Neural cell (in vitro differentiated cells): ENCODE measurements around the gene LDLRAD3. TPM values are rescaled to one million over a fixed set of nuclear protein-coding genes. Genes with fewer than 3 reads are reported as not detected.

Experiments
- H2AFZ ChIP-seq: fragments of 200-600, 300-800 bp; sonication (generic), shearing (Covaris generic); 2 replicates; pipeline ENCODE4 v1.6.0; 2014; ENCODE audit warnings: low read depth, mild to moderate bottlenecking, antibody characterized with exemption, low read length, moderate library complexity
- H3F3A ChIP-seq: fragments of 200-600 bp; shearing (Covaris generic); 2 replicates; pipeline ENCODE4 v1.6.1; 2016; ENCODE audit warnings: mild to moderate bottlenecking, moderate library complexity, mixed read lengths, antibody characterized with exemption, low read length; ENCODE audit not compliant: insufficient read depth, poor library complexity, severe bottlenecking
- H3K27ac ChIP-seq: fragments of 200-600, 300-800 bp; sonication (generic), shearing (Covaris generic); 2 replicates; pipeline ENCODE4 v1.5.1; 2014; ENCODE audit warnings: mild to moderate bottlenecking, low read length, moderate library complexity
- H3K27me3 ChIP-seq: fragments of 300-800, 200-600 bp; sonication (generic), shearing (Covaris generic); 2 replicates; pipeline ENCODE4 v1.6.0; 2014; ENCODE audit warnings: mild to moderate bottlenecking, low read depth, low read length, moderate library complexity; ENCODE audit not compliant: insufficient read depth
- H3K36me3 ChIP-seq: fragments of 300-800, 200-600 bp; sonication (generic), shearing (Covaris generic); 2 replicates; pipeline ENCODE4 v1.5.1; 2014; ENCODE audit warnings: mild to moderate bottlenecking, antibody characterized with exemption, low read length, moderate library complexity; ENCODE audit not compliant: insufficient read depth
- H3K4me2 ChIP-seq: fragments of 300-800, 200-600 bp; sonication (generic), shearing (Covaris generic); 2 replicates; pipeline ENCODE4 v1.6.0; 2014; ENCODE audit warnings: mild to moderate bottlenecking, low read length
- H3K4me3 ChIP-seq: fragments of 300-800, 200-600 bp; sonication (generic), shearing (Covaris generic); 2 replicates; pipeline ENCODE4 v1.5.1; 2014; ENCODE audit warnings: mild to moderate bottlenecking, low read length, moderate library complexity
- H3K79me2 ChIP-seq: fragments of 200-600 bp; shearing (Covaris generic); replicated peaks from 2 replicates; pipeline ENCODE4 v1.6.0; 2014; ENCODE audit warnings: mild to moderate bottlenecking, low read length, moderate library complexity; ENCODE audit not compliant: insufficient read depth
- H3K9ac ChIP-seq: fragments of 300-800, 200-600 bp; sonication (generic), shearing (Covaris generic); 2 replicates; pipeline ENCODE4 v1.6.1; 2016; ENCODE audit warnings: mild to moderate bottlenecking, low read length, mixed read lengths
- H3K9me2 ChIP-seq: fragments of 200-600 bp; shearing (Covaris generic); 2 replicates; pipeline ENCODE4 v1.6.1; 2016; ENCODE audit warnings: mild to moderate bottlenecking, low read length, mixed read lengths; ENCODE audit not compliant: insufficient read depth
- H3K9me3 ChIP-seq: fragments of 200-600, 300-800 bp; sonication (generic), shearing (Covaris generic); 2 replicates; pipeline ENCODE4 v1.6.1; 2016; ENCODE audit warnings: mild to moderate bottlenecking, mixed run types, low read length, moderate library complexity, mixed read lengths
- H4K20me1 ChIP-seq: fragments of 200-600 bp; shearing (Covaris generic); 2 replicates; pipeline ENCODE4 v1.6.1; 2016; ENCODE audit warnings: mild to moderate bottlenecking, mixed run types; ENCODE audit not compliant: insufficient read depth
- EP300 ChIP-seq: fragments of 450-650 bp; conservative IDR thresholded peaks from 2 replicates; pipeline ENCODE4 v1.6.1; 2014; ENCODE audit warnings: antibody characterized with exemption, mild to moderate bottlenecking, moderate library complexity; ENCODE audit not compliant: poor library complexity, severe bottlenecking
- EZH2 ChIP-seq: fragments of 200-600, 300-800 bp; shearing (Covaris generic), sonication (generic); IDR thresholded peaks from 2 replicates; pipeline ENCODE4 v1.6.1; 2014; ENCODE audit warnings: antibody characterized with exemption, low read length, borderline replicate concordance, mild to moderate bottlenecking; ENCODE audit not compliant: insufficient read depth, poor library complexity, severe bottlenecking
- MXI1 ChIP-seq: fragments of 450-650 bp; conservative IDR thresholded peaks from 2 replicates; pipeline ENCODE4 v1.6.1; 2014; ENCODE audit warnings: antibody characterized with exemption, mild to moderate bottlenecking; ENCODE audit not compliant: poor library complexity, severe bottlenecking
- POLR2AphosphoS5 ChIP-seq: IDR thresholded peaks from 2 replicates; pipeline ENCODE4 v1.6.1; 2012
- RAD21 ChIP-seq: fragments of 450-650 bp; conservative IDR thresholded peaks from 2 replicates; pipeline ENCODE4 v1.6.1; 2014; ENCODE audit warnings: antibody characterized with exemption, mild to moderate bottlenecking, moderate library complexity
- SMC3 ChIP-seq: fragments of 450-650 bp; conservative IDR thresholded peaks from 2 replicates; pipeline ENCODE4 v1.6.1; 2014; ENCODE audit warnings: antibody characterized with exemption, mild to moderate bottlenecking, moderate library complexity; ENCODE audit not compliant: poor library complexity
- TAF1 ChIP-seq: IDR thresholded peaks from 2 replicates; pipeline ENCODE4 v1.6.1; 2012; ENCODE audit warnings: low read depth
- polyA plus RNA-seq: library from polyadenylated mRNA; depleted of rRNA; stranded (reverse); fragments of >200 nt; gene quantifications from 2 replicates; pipeline ENCODE4 v1.2.3, GENCODE V29; 2014
- TF ChIP-seq, protein P1 (sequence below): fragments of 450-650 bp; IDR thresholded peaks from 2 replicates; pipeline ENCODE4 v1.5.1; 2014; ENCODE audit warnings: antibody characterized with exemption, mild to moderate bottlenecking, moderate library complexity; ENCODE audit not compliant: poor library complexity, severe bottlenecking
- TF ChIP-seq, protein P2 (sequence below): IDR thresholded peaks from 2 replicates; pipeline ENCODE4 v1.6.1; 2012; ENCODE audit warnings: borderline replicate concordance

The LDLRAD3 gene
- polyA plus RNA-seq, 1 donor from 2014 or later: 3.5 TPM

DNA sequence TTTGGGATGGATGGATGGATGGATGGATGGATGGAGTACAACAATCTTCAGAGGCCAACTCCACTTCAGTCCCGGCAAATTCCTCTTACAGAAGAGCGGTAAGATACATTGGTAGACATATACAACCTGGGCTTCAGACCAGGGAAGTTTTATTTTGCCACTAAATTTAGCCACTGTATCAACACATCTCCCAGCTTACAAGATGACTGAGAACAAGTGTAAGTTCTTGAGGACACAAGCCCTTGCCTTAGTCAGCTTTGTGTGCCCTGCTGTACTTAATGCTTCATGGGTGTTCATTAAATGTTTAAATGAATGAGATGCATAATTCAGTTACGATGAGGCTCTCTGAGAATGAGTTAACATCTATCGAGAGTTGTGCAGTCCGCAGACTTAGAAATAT, 217.7 kb downstream of the LDLRAD3 start:
- no peaks in the 10 kb centered on the region for H3K27me3 ChIP-seq
- TF ChIP-seq, protein P1, sequence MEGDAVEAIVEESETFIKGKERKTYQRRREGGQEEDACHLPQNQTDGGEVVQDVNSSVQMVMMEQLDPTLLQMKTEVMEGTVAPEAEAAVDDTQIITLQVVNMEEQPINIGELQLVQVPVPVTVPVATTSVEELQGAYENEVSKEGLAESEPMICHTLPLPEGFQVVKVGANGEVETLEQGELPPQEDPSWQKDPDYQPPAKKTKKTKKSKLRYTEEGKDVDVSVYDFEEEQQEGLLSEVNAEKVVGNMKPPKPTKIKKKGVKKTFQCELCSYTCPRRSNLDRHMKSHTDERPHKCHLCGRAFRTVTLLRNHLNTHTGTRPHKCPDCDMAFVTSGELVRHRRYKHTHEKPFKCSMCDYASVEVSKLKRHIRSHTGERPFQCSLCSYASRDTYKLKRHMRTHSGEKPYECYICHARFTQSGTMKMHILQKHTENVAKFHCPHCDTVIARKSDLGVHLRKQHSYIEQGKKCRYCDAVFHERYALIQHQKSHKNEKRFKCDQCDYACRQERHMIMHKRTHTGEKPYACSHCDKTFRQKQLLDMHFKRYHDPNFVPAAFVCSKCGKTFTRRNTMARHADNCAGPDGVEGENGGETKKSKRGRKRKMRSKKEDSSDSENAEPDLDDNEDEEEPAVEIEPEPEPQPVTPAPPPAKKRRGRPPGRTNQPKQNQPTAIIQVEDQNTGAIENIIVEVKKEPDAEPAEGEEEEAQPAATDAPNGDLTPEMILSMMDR: no peak
- no peak for TF ChIP-seq SMC3
- no peak for TF ChIP-seq EP300
- TF ChIP-seq, protein P2, sequence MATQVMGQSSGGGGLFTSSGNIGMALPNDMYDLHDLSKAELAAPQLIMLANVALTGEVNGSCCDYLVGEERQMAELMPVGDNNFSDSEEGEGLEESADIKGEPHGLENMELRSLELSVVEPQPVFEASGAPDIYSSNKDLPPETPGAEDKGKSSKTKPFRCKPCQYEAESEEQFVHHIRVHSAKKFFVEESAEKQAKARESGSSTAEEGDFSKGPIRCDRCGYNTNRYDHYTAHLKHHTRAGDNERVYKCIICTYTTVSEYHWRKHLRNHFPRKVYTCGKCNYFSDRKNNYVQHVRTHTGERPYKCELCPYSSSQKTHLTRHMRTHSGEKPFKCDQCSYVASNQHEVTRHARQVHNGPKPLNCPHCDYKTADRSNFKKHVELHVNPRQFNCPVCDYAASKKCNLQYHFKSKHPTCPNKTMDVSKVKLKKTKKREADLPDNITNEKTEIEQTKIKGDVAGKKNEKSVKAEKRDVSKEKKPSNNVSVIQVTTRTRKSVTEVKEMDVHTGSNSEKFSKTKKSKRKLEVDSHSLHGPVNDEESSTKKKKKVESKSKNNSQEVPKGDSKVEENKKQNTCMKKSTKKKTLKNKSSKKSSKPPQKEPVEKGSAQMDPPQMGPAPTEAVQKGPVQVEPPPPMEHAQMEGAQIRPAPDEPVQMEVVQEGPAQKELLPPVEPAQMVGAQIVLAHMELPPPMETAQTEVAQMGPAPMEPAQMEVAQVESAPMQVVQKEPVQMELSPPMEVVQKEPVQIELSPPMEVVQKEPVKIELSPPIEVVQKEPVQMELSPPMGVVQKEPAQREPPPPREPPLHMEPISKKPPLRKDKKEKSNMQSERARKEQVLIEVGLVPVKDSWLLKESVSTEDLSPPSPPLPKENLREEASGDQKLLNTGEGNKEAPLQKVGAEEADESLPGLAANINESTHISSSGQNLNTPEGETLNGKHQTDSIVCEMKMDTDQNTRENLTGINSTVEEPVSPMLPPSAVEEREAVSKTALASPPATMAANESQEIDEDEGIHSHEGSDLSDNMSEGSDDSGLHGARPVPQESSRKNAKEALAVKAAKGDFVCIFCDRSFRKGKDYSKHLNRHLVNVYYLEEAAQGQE: no peak
- TF ChIP-seq RAD21: no peak
- TF ChIP-seq POLR2AphosphoS5: no peak
- TF ChIP-seq TAF1: no peak
- TF ChIP-seq MXI1: no peak
- no peak for TF ChIP-seq EZH2
- no peak overlapping the region for H3K4me3 ChIP-seq

GRCh38 chr11:36162006-36162882, 218.4 kb downstream of the LDLRAD3 start:
- no peak overlapping the region for H3K27ac ChIP-seq
- no peak overlapping the region for H3K9ac ChIP-seq
- H3K27me3 ChIP-seq: no peaks in the 10 kb centered on the region
- H3K9me3 ChIP-seq: no peaks in the 10 kb centered on the region
- no peak overlapping the region for H2AFZ ChIP-seq
- no peaks in the 10 kb centered on the region for H3F3A ChIP-seq
- no peaks in the 10 kb centered on the region for H3K79me2 ChIP-seq
- H3K4me2 ChIP-seq: no peak overlapping the region
- no peaks in the 10 kb centered on the region for H4K20me1 ChIP-seq
- H3K9me2 ChIP-seq: no peaks in the 10 kb centered on the region
- no peaks in the 10 kb centered on the region for H3K36me3 ChIP-seq
- no peak overlapping the region for H3K4me3 ChIP-seq
- TF ChIP-seq EZH2 (no peak), SMC3 (no peak), EP300 (no peak), TAF1 (no peak), MXI1 (no peak), POLR2AphosphoS5 (no peak), RAD21 (no peak)
- TF ChIP-seq, protein P1: no peak
- TF ChIP-seq, protein P2: no peak

More for the DNA sequence above, 217.7 kb downstream of the LDLRAD3 start:
- Histone ChIP-seq H4K20me1 (no peaks in the 10 kb centered on the region), H3K9me3 (no peaks in the 10 kb centered on the region), H3K79me2 (no peaks in the 10 kb centered on the region), H3F3A (no peaks in the 10 kb centered on the region), H3K27ac (no peak overlapping the region), H2AFZ (no peak overlapping the region), H3K4me2 (no peak overlapping the region), H3K9me2 (no peaks in the 10 kb centered on the region), H3K36me3 (no peaks in the 10 kb centered on the region), H3K9ac (no peak overlapping the region)
